Choroid plexus epithelial cell (primary cell): ENCODE results near the gene KMT2B.
A peak's percentile ranks its signal among the peaks of the same experiment; 100 is the strongest.
"Not testable (repeated sequence)": the region's sequence is repeated elsewhere in the genome, so short reads cannot be mapped to it uniquely, and the experiment has no call there.

Source experiments
- DNase-seq: peaks from one replicate; pipeline ENCODE4 v3.0.0-alpha.2; 2010; ENCODE audit warnings: low read depth
- H3K4me3 ChIP-seq: 2 replicates; pipeline ENCODE4 v1.5.1; 2011; ENCODE audit warnings: low read depth, mild to moderate bottlenecking, control low read depth, low read length, moderate library complexity
- TF ChIP-seq, protein P1 (sequence below): conservative IDR thresholded peaks from 2 replicates; pipeline ENCODE4 v1.5.1; 2011; ENCODE audit warnings: low read depth, mild to moderate bottlenecking, control low read depth, inconsistent platforms, low read length, moderate library complexity

Gene KMT2B

DNA sequence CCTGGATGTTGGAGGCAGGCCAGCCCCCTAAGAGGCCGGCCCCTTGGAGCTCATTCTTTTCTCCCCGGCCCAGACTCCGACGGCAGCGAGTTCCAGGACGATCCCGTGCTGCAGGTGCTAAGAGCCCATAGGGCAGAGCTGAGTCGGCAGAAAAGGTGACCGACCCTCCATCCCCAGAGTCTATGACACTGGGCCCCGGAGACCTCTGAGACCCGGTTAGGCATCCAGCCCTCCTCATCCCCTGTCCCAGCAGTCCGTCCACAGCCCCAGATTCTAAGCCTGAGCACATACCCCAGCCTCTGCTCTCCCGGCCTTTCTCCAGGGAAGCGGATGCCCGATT is 50.2 kb downstream of the KMT2B start:
- TF ChIP-seq, protein P1, sequence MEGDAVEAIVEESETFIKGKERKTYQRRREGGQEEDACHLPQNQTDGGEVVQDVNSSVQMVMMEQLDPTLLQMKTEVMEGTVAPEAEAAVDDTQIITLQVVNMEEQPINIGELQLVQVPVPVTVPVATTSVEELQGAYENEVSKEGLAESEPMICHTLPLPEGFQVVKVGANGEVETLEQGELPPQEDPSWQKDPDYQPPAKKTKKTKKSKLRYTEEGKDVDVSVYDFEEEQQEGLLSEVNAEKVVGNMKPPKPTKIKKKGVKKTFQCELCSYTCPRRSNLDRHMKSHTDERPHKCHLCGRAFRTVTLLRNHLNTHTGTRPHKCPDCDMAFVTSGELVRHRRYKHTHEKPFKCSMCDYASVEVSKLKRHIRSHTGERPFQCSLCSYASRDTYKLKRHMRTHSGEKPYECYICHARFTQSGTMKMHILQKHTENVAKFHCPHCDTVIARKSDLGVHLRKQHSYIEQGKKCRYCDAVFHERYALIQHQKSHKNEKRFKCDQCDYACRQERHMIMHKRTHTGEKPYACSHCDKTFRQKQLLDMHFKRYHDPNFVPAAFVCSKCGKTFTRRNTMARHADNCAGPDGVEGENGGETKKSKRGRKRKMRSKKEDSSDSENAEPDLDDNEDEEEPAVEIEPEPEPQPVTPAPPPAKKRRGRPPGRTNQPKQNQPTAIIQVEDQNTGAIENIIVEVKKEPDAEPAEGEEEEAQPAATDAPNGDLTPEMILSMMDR = no peak
- no peak overlapping the region for H3K4me3 ChIP-seq
- DNase-seq = no peak

DNA sequence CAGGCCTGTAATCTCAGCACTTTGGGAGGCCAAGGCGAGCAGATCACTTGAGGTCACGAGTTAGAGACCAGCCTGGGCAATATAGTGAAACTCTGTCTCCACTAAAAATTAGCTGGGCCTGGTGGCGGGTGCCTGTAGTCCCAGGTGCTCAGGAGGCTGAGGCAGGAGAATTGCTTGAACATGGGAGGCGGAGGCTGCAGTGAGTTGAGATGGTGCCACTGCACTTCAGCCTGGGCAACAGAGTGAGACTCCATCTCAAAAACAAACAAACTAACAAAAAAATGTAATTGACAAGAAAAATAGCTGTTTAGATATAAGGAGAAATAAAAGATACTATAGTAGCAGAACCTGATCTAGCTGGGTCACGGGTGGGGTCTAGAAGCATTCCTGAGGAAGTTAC is 54.6 kb downstream of the KMT2B start:
- DNase-seq, H3K4me3 ChIP-seq: not testable (repeated sequence)

DNA sequence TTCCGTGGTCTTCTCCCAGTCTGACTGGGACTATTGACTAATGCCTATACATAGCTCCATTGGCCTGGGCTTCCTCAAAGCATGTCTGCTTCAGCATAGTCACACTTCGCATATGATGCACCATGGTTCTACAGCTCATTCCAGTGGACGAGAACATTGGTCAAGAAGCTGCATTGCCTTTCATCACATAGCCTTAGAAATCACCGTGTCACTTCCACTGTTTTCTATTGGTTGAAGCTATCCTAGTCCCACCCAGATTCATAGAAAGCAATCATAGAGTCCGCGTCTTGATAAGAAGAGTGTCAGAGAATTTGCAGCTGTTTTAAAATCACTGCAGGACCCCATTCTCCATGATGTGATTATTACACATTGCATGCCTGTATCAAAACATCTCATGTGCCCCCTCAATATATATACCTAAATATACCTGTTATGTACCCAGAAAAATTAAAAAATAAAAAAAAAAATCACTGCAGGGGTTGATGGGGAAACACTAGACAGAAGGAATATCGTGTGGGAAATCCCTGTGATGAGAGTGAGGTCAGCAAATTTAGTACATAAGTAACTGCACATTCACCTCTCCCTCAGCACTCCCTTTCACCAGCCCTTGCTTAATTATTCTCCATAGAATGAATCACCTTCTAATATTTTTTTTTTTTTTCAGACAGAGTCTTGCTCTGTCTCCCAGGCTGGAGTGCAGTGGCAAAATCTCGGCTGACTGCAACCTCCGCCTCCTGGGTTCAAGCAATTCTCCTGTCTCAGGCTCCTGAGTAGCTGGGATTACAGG is 55.4 kb downstream of the KMT2B start:
- TF ChIP-seq, protein P1 = no peak
- peak; percentile 31 for DNase-seq
- no peak overlapping the region for H3K4me3 ChIP-seq

DNA sequence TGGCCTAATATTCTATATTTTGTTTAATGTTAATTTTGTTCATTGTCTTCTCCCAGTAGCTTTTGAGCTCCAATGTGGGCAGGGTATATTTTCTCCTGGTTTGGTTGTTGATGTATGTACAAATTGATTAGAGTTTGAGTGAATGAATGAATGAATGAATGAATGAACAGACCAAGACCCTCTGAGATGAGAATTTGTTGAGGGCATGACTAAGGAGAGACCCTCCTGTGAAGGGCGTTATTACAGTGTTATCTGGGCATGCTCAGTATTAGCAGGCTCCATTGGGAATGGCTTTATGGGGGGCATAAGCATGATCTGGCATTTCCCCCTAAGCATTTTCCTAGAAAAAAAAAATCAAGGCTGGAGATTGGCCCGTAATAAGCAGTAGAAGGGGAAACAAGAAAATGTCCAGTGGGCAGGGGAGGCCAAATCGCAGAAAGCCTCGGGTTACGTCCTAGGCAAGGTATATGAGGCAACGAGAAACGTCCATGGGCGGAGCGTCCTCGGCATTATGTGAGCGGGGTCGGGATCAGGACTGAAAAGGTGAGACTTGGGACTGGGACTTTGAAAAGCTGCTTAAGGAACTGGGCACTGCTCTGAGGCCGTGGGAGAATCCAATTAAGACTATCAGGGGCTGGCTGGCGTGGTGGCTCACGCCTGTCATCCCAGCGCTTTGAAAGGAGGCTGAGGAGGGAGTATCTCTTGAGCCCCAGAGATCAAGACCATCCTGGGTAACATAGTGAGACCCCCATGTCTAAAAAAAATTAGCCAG is 56.7 kb downstream of the KMT2B start:
- H3K4me3 ChIP-seq = no peak overlapping the region
- TF ChIP-seq, protein P1 = no peak
- no peak for DNase-seq

DNA sequence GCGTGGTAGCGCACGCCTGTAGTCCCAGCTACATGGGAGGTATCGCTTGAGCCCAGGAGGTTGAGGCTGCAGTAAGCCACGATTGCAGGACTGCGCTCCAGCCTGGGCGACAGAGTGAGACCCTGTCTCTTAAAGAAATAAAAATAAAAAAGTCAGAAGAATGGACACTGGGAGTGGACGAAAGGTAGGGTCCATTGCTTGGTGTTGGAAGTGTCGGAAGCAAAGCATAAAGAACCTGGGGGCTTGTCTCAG is 57.2 kb downstream of the KMT2B start:
- DNase-seq = no peak
- TF ChIP-seq, protein P1 = no peak
- H3K4me3 ChIP-seq = no peak overlapping the region

DNA sequence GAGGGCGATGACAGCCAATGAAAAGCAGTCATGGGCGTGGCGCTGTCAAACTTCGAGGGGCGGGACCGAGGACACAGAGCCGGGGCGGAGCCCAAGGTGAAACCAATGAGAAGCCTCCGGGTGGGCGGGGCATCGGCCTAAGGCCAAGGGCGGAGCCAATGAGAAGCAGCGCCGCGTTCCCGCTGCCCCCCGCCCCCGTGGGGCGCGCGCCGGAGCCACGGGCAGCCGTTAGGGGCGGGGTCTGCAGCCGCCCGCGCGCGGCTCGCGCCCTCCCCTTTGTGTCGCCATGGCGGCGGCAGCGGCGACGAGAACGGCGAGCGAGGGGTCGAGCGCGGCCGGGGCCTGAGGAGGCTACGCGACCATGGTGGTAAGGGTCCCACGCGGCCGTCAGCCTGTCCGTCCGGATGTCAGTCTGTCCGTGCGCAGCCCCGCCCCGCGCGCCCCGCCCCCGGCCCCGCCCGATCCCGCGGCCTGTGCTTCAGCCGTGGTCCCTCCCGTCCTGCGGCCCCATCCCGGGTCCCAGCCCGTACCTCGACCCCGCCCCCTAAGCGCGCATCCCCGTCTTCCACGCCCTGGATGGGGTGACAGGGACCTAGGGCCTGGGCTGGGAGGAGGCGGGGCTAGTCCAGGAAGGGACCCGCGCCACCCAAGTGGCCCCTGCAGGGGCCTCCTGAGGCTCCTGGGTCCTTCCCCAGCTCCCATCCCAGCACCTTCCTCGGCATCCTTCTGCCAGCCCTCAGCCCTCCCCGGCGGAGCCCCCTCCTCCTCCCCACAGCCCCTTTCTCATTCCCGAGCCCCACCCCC is 57.7 kb downstream of the KMT2B start, which contains the start of gene ARHGAP33:
Gene ARHGAP33, plus strand, starts transcription at position 267 of the 804 bp plus-strand sequence. Its CDS starts 95 bp downstream, at position 362.
- peak within 1 kb of the TSS; percentile 74 for H3K4me3 ChIP-seq
- peak; percentile 97 for DNase-seq
- TF ChIP-seq, protein P1 = no peak

DNA sequence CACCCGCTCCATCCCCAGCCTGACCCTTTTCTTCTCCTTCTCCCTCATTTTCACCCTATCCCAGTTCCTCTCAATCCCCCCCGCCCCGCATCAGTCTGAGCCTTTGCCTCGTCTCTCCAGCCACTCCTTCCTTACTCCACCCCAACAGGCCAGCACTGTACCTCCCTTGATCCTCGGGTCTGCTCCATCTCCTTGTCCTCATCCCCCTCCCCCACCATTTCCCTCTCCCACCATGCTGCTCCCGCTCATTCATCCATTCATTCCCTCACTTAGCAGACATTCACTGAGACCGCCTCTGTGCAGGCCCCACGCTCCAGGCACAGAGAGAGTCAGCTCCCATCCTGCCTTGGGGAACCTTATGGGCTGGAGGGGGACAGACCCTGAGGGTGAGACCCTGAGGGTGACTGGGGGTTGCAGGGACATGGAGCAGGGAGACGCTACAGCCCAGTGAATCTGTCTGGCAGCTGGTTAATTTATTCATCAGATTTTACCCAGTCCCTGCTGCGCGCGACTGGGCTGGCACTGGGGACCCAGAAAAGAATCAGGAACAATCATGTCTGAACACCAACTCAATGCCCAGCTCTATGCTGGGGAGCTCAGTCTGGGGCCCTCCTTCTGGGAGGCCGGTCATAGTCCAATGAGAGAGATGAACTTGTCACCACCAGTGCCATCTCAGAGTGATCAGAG is 58.4 kb downstream of the KMT2B start:
- TF ChIP-seq, protein P1 = no peak
- DNase-seq = no peak
- H3K4me3 ChIP-seq = peak overlapping the region; percentile 74
